NOMO-1 treated with DMSO at 0.1 percent for 48 hours (cell line): ENCODE data around the gene MRPS6.

Source experiments
- DNase-seq: peaks from one replicate; lab custom pipeline; 2025; ENCODE audit not compliant: unreplicated experiment; lab: John Stamatoyannopoulos, UW

Gene MRPS6

DNA sequence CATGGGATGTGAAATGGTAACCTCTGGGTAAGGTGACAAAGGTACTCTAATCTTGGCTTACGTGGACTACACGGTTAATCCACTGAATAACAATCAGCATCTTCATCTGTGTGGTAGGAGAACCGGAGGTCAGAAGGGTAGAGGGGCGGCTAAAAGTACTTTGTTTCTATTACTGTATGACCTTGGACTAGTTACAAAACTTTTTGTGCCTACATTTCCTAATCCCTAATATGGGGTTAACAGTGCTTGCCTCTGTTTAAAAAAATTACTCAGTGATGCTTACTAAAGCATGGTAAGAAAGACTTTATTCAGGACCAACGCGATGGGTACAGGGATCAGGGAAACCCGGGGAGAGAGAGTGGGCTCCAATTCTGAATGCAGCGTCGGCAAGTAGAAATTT, 1.7 kb upstream of the MRPS6 start:
- no peak for DNase-seq

DNA sequence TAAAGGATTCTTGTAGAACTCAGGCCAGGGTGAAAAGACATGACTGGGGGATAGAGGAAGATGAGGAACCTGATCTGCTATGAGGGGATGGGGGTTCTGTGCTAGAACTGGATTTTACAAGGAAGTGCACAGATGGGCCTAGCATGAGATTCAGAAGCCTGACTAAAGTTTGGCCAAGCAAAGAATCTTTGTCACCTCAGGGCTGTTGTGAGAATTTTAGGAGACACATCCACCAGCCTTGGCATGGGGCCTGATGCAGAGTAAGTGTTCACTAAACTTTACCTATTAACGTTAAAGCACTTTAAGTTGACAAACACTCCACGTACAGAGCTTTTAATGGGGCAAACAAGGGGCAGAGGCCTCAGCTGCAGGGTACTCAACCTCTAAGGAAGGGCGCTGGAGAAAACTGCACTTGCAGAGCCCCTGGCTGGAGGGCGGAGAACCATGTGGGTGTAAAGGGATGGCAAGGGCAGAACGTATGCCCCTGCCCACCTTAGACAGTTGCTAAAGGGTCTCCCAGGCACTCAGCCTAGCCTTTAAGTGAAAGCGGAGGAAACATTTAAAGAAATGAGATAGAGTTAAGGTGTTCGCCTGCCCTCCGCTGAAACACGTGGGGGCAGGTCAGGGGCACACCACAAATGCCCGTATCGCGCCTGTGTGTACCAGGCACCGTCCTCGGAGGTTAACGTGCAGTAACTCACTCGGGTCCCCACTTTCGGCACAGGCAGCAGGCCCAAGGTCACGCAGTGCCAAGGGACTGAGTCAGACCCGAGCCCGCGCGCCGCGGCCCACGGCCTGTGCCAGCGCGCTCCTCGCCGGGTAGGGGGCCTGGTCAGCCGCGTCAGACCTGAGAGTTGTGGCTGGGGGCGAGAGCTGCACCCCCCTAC, 990 bp upstream of the MRPS6 start:
- DNase-seq, result no peak

DNA sequence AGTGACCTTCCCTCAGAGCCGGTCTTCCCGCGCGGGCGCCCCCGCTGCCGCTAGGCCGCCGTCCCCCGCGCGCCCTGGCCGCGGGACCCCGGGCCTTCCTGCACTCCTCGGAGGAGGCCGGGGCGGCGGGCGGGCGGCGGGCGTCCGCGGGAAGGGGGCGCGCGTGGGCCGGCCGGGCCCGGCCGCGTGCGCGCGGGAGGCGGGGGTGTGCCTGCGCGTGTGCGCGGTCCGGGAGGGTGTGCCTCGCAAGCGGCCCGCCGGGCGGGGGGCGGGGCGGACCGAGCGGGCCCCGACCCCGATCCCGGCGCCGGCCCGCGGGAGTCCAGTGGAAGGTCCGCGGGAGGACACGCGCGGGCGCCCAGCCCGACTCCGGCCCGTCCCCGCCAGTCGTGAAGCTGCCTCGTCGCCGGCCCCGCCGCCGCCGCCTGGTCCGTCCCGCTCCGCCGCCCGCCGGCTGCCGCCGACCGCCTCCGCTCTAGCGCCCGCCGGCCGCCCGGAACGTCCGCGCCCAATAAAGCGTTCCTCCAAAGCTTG, 438 bp downstream of the MRPS6 start:
- no peak for DNase-seq

DNA sequence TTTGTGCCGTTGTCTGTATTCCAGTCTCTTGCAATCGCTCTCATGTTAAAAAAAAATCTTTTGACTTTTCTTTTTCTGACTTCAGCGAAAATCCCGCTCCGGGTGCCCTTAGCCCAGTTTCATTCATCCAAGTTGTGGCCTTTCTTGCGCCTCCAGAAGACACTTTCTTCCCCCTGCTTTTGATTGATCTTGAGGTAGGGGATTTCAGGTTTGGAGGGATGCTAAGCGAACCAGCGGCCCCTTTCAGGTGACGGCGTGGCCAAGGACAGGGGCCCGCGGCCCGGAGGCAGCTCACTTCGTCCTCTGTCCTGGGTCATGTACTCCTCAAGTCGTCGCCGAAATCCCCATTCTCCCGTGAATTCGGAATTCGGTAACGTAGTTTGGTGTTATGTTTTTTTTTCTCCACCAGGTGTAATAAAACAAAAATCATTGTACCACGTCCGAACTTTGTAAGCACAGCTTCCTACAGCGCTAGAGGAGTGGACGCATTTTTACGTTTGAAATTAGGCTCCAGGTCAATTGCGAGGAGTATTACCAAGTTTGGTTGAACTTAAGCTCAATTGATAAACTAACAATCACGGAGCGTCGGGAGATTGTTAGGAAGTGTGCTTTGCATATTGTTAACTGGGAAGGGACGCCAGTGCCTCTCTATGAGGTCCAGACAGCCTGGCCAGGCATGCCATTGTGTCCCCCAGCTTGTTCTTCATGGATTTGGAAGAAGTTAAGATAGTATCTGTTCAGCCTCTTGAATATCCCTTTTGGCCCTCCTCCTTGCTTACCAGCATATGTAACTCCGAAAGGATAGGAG, 1.1 kb downstream of the MRPS6 start:
- DNase-seq, result peak; percentile 21

DNA sequence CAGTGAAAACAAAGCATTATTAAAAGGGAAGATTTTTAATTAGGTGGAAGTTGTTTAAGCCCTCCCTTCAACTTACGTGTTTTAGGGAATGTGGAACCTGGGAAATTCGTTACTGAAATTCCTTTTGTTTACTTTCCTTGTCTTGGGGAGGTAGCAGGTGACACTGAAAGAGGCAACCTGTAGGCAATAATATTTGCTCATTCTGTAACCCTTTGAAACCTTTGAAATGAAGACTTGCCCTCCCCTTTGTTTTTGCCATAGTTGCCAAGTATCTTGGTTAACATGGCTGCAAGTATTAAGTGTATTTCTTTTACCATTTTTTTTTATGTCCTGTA, 1.7 kb downstream of the MRPS6 start:
- DNase-seq, result no peak

DNA sequence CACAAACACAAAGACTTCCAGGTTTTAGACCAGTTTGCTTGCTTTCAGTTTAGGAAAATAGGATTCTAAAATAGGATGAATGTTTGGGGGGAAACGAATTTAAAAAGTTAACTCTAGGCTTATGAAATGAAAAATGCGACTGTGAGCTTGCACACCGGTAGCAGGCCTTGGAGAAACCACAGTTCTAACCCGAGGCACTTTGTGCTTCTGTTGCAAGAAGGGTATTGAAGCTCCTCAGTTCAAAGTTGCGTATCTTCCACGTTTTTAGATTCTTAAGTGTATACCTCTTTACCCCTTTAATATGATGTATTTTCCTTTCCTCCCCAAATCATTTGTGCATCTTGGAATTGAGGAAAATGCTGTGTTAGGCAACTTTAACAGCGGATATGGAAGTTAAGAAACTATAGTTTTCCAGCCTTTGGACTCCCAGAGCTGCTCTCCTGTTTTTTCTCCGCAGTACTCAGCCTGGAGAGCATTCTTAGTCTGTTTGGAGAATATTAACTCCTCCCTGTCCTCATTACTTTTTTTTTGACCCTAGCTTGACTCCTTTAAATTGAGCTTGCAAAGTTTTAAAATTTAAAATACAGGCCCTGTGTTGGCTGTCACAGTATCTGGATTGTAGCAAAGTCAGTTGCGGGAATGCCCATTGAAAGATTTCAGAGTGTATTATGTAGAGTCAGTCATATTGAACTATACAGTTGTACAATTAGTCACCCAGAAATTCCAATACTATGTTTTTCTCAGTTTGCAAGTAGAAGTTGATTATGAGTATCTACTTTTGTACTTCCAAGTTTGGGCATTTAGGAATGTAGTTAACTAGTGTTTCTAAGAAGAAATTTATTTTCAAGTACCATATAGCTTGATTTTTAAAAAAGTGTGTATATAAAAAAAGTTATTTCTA, 2.6 kb downstream of the MRPS6 start:
- peak; percentile 25 for DNase-seq

DNA sequence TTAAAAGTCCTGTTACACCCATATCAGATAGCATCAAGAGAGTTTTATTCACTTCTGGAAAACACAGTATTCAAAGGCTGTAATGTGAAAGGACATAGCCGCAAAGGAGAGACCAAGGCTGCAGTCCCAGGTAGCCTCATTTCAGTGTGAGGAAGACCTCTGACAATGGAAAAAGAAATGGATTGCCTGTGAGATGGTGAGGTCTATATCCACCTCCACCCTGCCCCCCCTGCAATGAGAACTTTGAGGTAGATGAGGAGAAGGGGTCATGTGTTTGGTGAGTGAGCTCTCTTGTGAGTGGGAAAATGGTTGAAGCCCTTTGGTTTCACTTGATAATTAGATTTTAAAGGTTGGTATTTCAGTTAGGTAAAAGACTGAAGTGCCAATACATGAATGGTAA, 3.5 kb downstream of the MRPS6 start:
- DNase-seq, result no peak

DNA sequence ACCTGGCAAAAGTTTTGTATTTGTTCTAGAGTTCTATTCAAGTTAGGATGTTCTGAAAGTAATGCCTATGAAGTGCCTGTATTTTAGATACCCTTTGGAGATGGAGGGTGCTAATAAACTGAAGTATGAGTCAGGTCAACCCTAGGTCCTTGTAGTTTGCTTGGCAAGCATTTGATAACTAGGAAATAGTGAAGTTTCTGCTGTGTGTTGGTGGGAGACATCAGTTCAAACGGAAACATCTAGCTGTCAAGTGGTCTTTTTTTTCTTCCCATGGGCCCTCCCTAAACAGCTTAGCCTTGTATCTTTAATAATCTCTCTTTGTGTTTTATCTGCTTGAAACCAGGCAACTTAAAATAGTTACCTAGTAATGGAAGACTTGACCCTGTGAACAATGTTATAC, 4.5 kb downstream of the MRPS6 start:
- DNase-seq, result no peak

DNA sequence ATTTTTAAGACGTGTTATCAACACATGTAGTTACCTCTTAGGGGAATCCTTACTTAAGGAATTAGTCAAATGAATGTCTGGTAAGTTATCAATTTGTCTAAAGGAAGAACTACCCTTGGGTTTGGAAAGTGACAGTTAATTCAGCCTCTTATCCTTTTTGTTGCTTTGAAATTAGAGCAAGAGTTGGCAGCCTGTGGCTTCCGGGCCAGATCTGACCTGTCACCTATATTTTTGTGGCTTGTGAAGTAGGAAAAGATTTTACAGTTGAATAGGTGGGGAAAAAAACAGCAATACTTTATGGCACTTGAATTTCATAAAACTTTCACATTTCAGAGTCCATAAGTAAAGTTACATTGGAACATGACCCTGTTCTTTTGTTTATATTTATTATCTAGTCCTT, 5.5 kb downstream of the MRPS6 start:
- DNase-seq, result no peak

DNA sequence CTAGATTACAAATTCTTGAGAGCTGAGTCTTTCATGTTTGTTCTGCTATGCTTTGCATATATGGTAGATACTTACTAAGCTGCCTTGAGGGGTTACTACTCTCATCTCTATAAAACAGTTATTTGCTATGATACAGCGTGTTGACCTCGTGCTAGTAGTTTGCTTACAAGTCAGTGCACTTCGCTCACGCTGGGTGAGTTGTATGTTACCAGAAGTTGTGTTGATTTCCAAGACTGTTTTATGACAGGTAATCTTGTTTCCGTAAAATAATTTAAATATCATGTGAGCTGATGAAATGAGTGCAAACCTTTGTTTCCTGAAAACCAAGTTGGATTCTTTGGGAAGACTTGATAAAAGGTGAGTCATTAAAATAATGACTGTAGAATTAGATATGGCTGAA, 7.3 kb downstream of the MRPS6 start:
- no peak for DNase-seq

DNA sequence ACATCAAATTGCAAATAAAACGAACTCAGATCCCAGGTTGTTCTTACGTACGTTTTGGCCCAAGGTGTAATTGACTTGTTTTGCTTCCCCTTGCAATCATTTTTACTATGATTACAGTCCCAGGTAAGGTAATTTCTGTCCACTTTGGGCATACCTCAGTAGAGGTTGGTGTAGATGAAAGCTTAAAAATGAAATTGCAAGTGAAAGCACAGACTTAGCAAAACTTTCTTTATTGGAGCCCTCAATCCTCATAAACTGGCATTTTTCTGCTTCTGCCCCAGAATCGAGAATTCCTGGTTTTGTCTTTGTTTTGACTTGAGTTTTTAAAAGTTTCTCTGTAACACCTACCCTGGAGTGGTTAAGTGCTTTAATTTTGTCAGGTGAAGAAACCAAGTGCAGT, 9.4 kb downstream of the MRPS6 start:
- no peak for DNase-seq

DNA sequence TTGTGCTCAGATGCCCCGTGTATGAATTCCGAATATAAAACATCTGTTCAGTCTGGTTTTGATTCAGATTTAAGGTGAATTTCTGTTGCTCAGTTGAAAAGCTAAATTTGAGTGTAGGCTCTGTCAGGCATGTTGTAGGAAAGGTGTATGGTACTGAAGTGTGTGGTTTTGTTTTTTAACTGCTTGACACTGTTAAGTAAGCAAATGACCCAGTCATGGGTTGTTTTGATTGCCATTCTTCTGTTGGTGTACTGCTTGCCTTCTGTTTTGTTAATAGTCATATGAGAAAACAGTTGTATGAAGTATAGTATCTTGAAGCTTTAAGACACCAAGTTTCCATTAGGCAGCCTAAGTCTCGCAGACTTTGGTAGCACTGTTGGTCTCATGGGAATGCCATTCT, 10.0 kb downstream of the MRPS6 start:
- DNase-seq, result no peak

DNA sequence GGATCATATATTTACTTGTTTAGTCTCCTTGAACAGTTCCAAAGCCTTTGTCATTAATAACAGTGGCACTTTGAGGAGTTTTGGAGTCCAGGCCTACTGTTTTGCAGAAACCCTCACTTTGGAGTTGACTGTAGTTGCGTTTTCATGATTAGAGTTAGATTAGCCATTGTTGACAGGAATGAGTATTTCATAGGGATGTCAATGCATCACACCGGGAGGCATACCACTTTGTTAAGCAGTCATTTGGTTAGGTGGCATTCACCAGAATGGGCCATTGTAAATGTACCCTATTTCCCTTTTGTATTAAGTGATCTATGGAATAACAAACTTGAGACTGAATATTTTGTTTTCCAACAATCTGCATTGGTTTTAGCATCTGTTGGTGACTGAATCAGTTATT, 11.8 kb downstream of the MRPS6 start:
- no peak for DNase-seq

DNA sequence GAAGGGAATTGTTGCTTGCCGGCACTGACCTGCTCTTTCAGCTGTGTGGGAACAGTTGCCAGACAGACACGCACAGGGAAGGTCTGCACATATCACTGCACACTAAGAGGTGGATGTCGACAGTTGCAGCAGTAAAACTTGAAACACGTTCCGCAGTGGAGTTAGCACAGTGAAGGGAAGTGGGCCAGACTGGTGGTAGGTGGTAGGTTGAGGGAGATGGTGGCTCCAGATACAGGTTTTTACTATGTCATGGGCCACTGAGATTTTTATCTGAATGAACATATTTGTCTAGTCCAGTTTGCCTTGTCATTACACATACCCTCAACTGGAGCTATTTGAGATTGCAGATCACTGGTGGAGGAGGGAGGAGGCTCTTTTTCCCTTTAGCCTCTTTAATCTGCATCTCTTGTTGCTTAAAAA, 13.5 kb downstream of the MRPS6 start:
- DNase-seq, result no peak

DNA sequence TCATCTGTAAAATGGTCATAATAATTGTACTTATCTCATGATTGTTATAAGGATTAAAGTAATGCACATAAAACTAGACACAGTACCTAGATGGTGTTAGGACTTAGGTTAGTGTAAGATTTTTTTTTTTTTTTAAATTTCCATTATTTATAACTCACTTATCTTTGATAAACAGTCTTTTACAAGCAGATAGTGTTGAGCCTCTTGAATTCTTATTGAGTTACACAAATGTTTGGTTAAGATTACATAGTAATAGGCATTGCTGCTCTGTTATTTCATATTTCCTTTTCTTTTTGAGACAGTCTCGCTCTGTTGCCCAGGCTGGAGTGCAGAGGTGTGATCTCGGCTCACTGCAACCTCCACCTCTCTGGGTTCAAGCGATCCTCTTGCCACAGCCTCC, 15.4 kb downstream of the MRPS6 start:
- no peak for DNase-seq

DNA sequence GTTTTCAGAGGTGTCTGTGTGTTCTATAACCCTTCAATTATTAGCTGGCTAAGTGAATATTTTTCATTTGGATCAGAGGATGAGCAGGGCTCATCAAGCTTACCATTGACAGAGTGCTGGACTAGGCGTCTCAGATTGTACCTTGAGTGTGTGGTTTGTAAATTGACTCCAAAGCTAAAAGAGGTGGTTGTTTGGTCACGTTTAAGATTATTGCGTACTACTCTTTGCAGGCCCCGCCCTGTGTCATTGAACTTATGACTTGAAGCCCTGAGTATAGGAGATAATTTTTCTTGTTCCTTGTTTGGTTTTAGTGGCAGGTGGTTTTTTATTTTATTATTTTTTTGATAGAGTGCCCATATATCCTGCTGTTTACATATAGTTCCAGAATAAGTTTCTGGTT, 17.7 kb downstream of the MRPS6 start:
- DNase-seq, result peak; percentile 20

DNA sequence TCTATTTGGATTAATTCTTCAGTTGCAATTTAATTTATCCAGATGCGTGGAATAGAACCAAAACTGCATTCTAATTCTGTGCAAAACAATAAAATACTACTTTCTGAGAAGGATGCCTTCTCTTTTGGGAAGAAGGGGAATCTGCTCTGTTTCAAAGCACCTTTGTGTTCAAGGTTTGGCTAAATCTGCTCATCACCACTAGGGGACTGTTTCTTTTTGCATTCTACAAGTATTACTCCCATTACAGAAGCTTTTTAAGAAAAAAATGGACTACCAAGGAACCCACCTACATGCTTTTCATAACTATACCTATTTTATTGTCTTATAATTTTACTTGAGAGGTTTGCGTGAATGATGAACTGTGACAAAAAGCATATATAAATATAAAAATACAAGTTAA, 18.2 kb downstream of the MRPS6 start:
- no peak for DNase-seq

DNA sequence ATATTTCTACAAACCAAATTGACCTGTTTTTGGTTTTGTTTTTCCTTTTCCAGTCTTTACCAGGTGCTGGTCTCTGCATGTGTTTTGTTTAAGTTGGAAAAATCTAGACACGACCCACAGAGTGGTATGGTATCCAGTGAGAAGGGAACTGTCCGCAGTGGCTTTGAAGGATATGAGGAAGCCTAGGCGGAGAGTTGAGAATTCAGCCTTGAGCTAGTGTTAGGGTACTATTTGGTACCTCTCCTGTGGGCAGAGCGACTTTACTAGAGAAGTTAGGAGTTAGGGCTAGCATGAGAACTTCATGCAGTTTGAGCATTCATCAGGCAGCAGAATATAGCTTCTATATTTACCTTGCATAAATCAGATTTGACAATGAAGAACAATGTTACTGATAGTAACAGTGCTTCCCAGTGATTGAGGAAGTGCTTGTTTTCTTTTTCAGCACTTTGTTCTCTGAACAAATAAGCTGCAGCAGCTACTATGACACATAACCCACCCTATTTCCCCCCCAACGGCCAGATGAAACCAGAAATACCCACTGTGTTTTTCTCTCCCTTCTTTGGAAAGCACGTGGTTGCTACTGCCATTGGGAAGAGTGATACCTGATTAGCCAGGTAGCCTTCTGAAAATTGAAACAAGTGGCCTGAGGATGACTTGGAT, 19.0 kb downstream of the MRPS6 start:
- peak; percentile 82 for DNase-seq

DNA sequence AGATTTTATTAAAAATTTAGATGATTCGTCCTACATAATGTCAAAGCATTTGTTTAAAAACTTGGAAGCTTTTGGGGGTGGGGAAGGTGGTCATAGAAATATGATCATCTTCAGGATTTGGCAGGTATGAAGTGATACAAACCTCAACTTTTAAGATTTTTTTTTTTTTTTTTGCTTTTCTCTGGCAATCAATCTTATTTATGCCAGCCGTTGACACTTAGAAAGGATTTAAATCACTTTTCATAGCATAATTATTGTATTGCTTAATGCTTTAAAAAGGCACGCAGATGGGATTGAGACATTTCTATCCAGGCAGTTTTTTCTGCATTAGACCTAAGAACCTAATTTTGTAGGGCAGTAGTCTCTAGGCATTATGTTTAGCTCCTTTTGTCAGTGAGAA, 19.7 kb downstream of the MRPS6 start:
- DNase-seq, result peak; percentile 79

DNA sequence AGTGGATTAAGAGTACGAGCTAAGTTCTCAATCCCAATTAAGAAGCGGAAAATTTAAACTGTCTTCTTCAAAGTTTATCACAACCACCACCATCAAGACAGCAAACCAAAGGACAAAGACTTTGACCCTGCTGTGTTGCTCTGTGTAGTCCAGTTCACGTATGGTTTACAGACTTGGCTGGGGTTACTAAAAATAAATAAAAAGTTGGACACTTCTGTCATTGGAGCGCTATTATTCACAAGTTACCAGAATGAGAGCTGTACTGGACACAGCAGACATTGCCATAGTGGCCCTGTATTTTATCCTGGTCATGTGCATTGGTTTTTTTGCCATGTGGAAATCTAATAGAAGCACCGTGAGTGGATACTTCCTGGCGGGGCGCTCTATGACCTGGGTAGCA, 21.6 kb downstream of the MRPS6 start:
- DNase-seq, result no peak

DNA sequence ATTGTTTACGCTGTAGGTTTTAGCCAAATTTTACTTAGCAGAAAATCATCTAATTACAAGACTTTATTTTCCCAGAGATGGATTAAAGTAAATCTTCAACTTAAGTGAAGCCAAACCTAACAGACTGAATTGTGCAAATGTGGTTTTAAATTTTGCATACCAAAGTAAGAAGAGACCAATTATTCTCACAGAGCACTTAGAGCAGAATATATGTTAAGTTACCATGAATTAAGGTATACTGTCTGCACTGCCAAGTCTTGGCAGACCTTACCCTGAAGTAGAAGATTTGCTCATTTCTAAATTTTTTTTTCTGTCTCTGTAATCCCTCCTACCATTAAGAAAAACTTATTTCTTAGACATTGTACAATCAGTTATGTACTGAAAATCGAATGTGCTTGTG, 24.1 kb downstream of the MRPS6 start:
- DNase-seq, result no peak
